ENCODE data around the gene AFP. TPM values are rescaled to one million over a fixed set of nuclear protein-coding genes. Genes with fewer than 3 reads are reported as not detected.

AFP gene
- polyA plus RNA-seq, 2 of the 4 experiments (the other 2 are of a cell fraction) = 1.8 to 4.5 TPM

- POLR2A ChIA-PET = no interaction called here
- FAIRE-seq (no peak), ATAC-seq (no peak), DNase-seq (ENCODE audit: low read depth in 1 of 2, low spot score in 1 of 2) (no peak)
- WGBS (ENCODE audit: missing lambda C conversion rate) = 45% methylated on average over 2 of the region's 2 CpGs
- no peak within 1 kb of the TSS for H3K4me2 ChIP-seq
- H3K27ac ChIP-seq = no peak within 1 kb of the TSS
- no peaks in the 10 kb centered on the region for H3K9me3 ChIP-seq
- TF ChIP-seq FOXS1 (CRISPR knock-in tag; IDR thresholded peaks at IDR 0.05) (no peak), HES2 (IDR thresholded peaks at IDR 0.05) (no peak), HEYL (CRISPR knock-in tag; IDR thresholded peaks at IDR 0.05) (no peak), ELK1 (IDR thresholded peaks at IDR 0.05; ENCODE audit: low read depth, low read length) (no peak), CBX2 (IDR thresholded peaks at IDR 0.05; ENCODE audit: borderline replicate concordance, low read depth) (no peak), ZFP36 (IDR thresholded peaks at IDR 0.05; ENCODE audit: borderline replicate concordance, partially characterized antibody) (no peak), FOSL2 (IDR thresholded peaks at IDR 0.05) (no peak), FOSL2 (CRISPR knock-in tag; IDR thresholded peaks at IDR 0.05) (no peak), BHLHE40 (IDR thresholded peaks at IDR 0.05; ENCODE audit: low read depth, low read length) (no peak), ZC3H11A (IDR thresholded peaks at IDR 0.05) (no peak), HOXB13 (CRISPR knock-in tag; IDR thresholded peaks at IDR 0.05; ENCODE audit: low read depth) (no peak), PHF8 (IDR thresholded peaks at IDR 0.05; ENCODE audit: borderline replicate concordance, low read depth) (no peak), KDM1A (IDR thresholded peaks at IDR 0.05; ENCODE audit: low read depth) (no peak), MYC (IDR thresholded peaks at IDR 0.05; ENCODE audit: borderline replicate concordance, low read length) (no peak), NR3C1 (IDR thresholded peaks at IDR 0.05) (no peak), ZNF302 (CRISPR knock-in tag; IDR thresholded peaks at IDR 0.05) (no peak)
- H3K4me3 ChIP-seq = no peak within 1 kb of the TSS
- CTCF ChIA-PET = no interaction called here
- no peaks in the 10 kb centered on the region for H3K4me1 ChIP-seq
Measured at GRCh38 chr4:73481358-73481757, 45.3 kb downstream of the AFP start, which contains the start of gene AFM. Gene AFM (plus strand): TSS chr4:73481745. CDS start chr4:73481776, 31 bp downstream.

GRCh38 chr4:73485085-73485484, 49.1 kb downstream of the AFP start:
- H3K4me1 ChIP-seq = no peaks in the 10 kb centered on the region
- CTCF ChIA-PET = no interaction called here
- POLR2A ChIA-PET = no interaction called here
- DNase-seq (ENCODE audit: low read depth in 1 of 2, low spot score in 1 of 2) (no peak), FAIRE-seq (no peak), ATAC-seq (no peak)
- no peak overlapping the region for H3K4me3 ChIP-seq
- no peak overlapping the region for H3K27ac ChIP-seq
- TF ChIP-seq USF2 (IDR thresholded peaks at IDR 0.05) (no peak), MYC (IDR thresholded peaks at IDR 0.05; ENCODE audit: borderline replicate concordance, low read length) (no peak), BCL3 (IDR thresholded peaks at IDR 0.05) (no peak), CEBPB (IDR thresholded peaks at IDR 0.05) (no peak), GATA3 (IDR thresholded peaks at IDR 0.05; ENCODE audit: borderline replicate concordance) (no peak), MAFK (IDR thresholded peaks at IDR 0.05; ENCODE audit: partially characterized antibody) (no peak), PBX3 (IDR thresholded peaks at IDR 0.05) (no peak), E2F6 (IDR thresholded peaks at IDR 0.05; ENCODE audit: borderline replicate concordance, low read depth) (no peak), RCOR1 (IDR thresholded peaks at IDR 0.05; ENCODE audit: low read depth, low read length) (no peak), HES2 (IDR thresholded peaks at IDR 0.05) (no peak), HOXA7 (CRISPR knock-in tag; IDR thresholded peaks at IDR 0.05) (no peak), CHD4 (IDR thresholded peaks at IDR 0.05; ENCODE audit: borderline replicate concordance) (no peak), SREBF2 (IDR thresholded peaks at IDR 0.05) (no peak), EP300 (IDR thresholded peaks at IDR 0.05) (no peak), CTCF (IDR thresholded peaks at IDR 0.05) (no peak), EHMT2 (IDR thresholded peaks at IDR 0.05; ENCODE audit: low read depth) (no peak), BHLHE40 (IDR thresholded peaks at IDR 0.05; ENCODE audit: low read depth, low read length) (no peak), ZSCAN20 (CRISPR knock-in tag; IDR thresholded peaks at IDR 0.05) (no peak), HDAC2 (IDR thresholded peaks at IDR 0.05) (no peak)
- H3K4me2 ChIP-seq = no peak overlapping the region
- no peaks in the 10 kb centered on the region for H3K9me3 ChIP-seq
